GM21576 (cell line): ENCODE results near the gene SMARCAL1.
"Not testable (repeated sequence)": the region's sequence is repeated elsewhere in the genome, so short reads cannot be mapped to it uniquely, and the experiment has no call there.

ENCODE experiments used
- ATAC-seq: cut with Tn5 transposase; IDR thresholded peaks from one replicate; pipeline ENCODE4 v1.9.1; 2021; ENCODE audit warnings: mild to moderate bottlenecking, moderate library complexity; ENCODE audit not compliant: unreplicated experiment

SMARCAL1 gene

DNA sequence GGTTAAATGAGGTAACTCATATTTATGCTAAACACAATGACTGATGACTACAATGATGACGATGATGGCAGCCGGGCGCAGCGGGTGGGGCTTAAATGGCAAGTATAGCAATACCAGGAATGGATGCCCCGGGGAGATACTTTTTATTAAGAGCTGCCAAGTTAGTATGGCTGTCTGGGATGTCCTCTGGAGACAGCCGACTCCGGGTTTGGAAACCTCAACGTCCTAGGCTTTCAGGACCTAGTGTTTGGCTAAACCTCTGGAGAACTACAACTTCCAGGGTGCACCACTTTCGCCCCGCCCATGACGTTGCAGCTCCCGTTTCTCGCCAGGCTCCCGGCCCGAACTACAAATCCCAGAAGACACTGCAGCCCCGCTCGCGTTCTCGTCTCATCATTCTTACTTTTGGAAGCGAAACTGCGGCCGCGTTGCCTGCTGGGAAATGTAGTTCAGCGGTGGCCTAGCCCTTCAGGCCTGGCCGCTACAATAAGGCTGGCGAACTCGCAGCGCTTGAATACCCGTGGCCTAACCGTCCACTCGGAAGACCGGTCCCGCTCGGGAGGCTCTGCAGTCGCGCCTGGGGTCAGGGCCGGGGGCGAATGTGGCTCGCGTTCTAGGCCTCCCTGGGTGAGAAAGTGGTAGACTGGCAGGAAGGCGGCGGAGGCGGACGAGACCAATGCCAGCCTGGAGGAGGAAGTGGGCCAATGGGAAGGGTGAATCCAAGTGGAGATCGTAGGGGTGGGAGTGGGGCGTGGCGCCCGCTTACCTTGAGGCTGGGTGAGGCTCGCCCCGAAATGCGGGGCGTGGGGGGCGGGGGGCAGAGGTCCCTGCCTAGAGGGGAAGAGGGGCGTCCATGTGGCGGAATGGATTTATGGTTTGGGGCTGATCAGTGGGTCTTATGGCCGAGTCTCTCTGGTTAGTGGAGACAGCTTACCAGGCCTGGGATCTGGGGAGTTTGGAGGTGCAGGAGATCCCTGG is at the start of gene SMARCAL1:
TSS of gene SMARCAL1 (plus strand) at position 463 of the 978 bp plus-strand sequence. CDS start 2,221 bp downstream, outside the sequence.
- peak; percentile 93 for ATAC-seq

DNA sequence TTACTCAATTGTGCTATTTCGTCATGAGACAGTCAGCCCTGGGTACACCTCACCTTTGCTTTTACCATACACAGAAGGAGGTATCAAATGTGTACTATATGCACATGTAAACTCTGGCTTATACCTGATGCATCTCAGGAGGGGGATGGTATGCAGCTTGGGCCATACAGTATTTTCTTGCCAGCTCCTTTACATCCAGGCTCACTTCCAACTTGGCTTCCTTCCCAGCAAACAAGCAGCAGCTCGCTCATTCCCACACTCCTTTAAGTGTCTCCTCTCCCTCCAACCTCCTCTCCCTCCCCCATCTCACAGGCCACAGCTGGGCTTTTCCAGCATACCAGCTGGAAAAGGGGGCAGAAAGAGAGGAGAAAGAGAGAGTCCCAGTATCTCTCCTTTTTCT is 49.6 kb upstream of the SMARCAL1 start:
- ATAC-seq = no peak

DNA sequence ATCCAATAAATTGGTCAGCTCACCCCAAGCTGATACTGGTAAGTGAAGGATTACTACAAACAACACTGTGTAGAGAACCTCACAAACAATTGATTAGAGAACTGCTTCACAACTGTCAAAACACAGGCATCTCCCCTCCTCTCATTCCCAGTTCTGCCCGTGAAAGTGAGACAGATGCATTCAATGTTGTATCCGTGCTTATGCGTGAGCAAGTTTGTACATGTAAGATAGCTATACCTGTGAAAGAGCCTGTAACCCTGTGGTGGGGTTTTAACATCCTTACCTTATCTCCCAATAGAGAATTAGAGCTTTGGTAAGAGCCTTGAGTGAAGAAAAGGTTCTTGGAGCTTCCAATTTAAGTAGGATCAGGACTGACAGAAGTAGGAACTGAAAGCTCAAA is 49.1 kb upstream of the SMARCAL1 start:
- ATAC-seq = no peak

GRCh38 chr2:216365518-216365917 is 46.8 kb upstream of the SMARCAL1 start:
- no peak for ATAC-seq

DNA sequence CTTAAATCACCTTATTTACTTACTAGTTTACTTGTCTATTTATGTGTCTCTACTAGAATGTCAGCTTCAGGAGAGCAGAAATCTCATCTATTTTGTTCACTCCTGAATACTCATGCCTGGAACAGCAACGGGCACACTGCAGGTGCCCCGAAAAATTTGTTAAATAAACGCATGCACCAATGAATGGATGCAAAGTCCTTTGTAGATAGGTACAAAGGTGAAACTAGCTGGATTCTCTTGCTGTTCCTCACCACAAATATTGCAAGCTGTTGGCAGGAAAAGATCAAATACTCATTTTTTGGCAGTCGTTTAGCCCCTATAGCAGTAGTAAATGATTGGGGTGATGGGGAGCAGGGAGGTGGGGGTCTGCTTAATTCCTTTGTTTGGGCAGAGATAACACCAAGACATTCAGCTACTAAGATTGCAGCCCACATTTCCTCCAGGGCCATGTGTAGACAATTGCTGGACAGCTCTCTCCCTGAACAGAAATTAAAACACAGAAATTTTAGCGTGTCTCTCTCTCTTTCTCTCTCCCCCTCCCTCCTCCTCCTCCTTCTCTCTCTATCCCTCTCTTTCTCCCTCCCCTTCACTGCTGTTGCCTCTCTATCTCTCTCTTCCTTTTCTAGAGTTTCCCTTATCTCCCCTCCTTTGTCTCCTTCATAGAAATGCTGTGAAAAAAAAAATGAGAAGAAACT is 45.4 kb upstream of the SMARCAL1 start:
- no peak for ATAC-seq

DNA sequence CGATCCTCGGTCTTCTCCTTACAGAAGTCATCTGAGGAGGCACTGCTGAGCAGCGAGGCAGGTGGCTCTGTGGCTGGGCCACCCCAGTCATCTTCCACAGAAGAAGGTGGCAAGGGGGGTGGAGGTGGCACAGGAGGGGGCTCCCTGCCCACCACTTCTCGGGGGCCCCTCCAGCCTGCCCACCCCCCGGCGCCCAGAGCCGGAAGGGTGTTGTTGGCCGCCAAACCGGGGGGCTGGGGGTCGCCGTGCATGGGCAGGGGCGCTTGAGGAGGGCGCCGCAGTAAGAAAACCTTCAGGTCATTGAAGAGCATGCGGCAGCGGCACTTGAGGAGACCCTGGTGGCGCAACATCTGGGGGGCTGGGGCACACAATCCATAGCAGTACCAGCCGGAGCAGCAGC is 42.5 kb upstream of the SMARCAL1 start:
- no peak for ATAC-seq

GRCh38 chr2:216370961-216371712 is 41.1 kb upstream of the SMARCAL1 start:
- ATAC-seq = no peak

DNA sequence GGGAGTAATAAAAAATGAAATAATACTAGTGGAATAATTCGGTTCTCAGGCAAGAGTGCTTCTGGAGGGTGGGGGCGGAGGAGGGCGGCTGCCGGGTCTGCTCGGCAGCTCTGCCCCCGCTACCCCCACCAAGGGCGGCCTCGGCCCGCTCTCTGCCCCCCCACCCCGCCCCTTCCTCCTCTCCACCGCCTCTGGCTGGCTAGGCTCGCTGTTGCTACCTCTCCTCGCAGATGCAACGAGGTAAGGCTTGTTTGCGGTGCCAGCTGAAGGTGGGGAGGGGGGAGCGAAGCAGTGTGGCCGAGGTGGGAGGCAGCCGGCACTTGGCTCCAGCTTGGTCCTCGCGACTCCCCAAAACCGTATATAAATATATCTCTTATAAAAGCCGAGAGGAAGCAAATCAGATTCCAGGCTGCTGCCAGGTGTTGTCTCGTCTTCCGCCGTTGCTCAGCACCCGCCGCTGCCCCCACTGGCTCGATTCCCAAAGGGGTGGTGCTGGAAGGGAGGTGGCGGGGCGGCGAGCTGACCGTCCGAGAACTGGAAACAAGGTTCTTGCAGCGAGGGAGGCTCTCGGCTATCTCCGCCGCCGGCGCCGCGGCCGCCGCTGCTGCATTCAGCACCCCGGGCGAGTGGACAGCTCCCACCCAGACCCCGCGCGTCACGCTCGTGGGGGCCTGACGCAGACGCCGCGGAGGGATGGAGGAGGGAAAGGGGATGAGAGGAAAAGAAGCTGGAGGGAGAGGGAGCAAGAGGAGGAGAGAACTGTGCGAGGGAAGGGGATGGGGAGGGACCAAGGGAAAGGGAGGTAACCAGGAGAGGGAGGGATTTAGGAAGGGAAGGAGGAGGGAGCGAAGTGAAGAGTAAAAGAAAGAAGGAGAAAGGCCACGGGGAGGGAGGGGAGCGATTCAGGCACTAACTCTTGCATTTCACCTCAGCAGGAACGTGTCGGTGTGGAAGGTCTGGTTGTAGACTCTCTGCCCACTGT is 40.3 kb upstream of the SMARCAL1 start, which contains the start of gene MARCHF4:
TSS of gene MARCHF4 (minus strand) at position 763 of the 982 bp plus-strand sequence. CDS start 2,223 bp downstream, outside the sequence.
- ATAC-seq = no peak

DNA sequence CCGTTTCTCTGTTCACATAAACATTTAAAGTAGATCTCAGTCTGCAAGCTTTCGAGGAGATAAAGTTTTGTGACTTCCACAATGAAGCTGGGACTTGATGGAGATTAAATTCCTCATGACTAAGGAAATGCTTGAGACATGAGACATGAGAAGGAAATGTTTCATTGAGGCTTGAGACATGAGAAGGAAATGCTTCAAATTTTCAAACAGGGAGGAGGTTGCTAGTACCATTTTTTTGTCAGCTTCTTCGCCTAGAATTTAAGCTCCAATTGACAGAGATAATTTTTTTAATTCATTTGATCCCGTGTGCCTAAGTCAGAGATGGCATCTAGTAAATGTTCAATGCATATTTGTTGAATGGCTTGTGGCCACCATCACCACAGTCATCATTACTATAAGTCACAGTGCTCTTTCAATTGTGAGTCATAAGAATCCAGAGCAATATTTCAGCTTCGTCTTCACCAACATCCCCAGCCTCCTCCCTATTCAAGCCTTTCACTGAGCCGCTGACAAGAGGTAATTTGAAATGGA is 39.5 kb upstream of the SMARCAL1 start:
- ATAC-seq = no peak

GRCh38 chr2:216373896-216374295 is 38.4 kb upstream of the SMARCAL1 start:
- no peak for ATAC-seq

GRCh38 chr2:216375286-216375685 is 37.0 kb upstream of the SMARCAL1 start:
- no peak for ATAC-seq

GRCh38 chr2:216379977-216380376 is 32.3 kb upstream of the SMARCAL1 start:
- ATAC-seq = no peak

DNA sequence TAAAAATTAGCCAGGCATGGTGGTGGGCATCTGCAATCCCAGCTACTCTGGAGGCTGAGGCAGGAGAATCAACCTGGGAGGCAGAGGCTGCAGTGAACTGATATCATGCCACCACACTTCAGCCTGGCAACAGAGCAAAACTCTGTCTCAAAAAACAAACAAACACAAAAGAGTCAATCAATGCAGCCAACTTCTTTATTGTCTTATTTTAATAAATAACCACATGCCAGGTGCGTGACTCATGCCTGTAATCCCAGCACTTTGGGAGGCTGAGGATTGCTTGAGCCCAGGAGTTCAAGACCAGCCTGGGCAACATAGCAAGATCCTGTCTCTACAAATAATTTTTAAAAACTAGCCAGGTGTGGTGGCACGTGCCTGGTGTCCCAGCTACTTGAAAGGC is 27.9 kb upstream of the SMARCAL1 start:
- not testable (repeated sequence) for ATAC-seq

GRCh38 chr2:216385478-216385877 is 26.8 kb upstream of the SMARCAL1 start:
- no peak for ATAC-seq

DNA sequence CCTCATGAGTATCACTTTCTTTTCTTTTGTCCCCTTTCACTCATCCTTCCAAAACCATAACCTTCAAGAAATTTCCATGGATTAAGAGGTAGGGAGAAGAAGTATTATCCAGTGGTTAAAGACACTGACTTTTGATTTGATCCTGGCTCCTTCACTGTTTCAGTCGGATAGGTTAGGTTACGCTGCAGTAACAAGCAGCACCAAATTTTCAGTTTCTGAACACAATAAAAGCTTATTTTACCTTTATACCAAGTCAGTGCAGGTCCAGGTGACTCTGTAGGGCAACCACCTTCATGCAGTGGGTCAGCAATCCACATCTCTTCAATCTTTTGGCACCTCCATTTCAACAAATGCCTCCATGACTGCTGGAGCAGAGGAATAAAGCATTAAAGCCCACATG is 25.0 kb upstream of the SMARCAL1 start:
- no peak for ATAC-seq

DNA sequence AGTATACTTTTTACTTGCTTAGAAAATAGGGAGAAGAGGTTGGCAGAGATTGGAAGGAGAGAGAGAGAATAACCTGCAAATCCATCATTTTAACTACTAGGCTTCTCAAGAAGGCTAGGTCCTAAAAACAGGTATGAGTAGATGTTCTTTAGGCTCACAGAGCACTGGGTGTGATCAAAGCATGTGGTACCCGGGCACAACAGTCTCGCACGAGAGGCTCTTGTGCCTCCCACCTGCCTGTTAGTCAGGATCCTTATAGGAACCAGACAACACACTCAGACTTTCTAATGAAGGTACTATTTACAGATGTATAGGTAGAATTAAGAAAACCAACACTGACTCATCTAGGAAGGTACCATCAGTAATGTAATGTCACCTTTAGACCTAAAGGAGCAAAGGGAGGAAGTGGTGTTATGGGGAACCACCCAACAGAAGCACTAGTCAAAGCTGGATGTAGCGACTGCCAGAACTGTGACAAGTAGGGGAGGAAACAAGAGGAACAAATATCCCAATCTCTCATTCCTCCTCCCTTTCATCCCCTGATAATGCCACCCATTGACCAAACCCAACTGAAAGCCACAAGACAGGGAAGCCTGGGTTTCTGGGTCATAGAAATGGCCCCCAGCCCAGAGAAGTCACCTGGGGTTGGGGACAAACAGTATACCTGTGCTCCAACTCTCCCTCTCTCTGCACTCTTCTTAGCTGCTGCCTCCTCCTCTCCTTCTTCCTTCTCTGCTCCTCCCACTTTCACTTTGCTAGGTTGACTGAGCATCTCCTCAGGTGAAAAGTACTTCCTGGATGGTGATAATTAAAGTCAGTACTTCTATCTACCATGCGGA is 24.0 kb upstream of the SMARCAL1 start:
- ATAC-seq = no peak

DNA sequence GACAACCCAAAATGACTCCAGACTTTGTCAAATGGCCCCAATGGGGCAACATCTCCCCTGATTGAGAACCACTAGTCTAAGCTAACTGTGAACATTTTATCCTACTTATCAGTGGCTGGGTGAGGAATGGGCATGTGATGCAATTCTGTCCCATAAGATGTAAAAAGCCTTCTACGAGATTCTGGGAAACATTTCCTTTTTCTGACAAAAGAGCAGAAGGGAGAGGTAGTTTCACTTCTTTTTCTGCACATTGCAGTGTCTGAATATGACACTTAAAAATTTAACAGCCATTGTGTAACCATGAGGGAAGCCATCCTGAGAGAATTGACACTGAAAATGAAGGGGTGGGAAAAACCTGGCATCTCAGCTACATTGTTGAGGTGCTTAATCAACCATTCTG is 22.7 kb upstream of the SMARCAL1 start:
- ATAC-seq = no peak

DNA sequence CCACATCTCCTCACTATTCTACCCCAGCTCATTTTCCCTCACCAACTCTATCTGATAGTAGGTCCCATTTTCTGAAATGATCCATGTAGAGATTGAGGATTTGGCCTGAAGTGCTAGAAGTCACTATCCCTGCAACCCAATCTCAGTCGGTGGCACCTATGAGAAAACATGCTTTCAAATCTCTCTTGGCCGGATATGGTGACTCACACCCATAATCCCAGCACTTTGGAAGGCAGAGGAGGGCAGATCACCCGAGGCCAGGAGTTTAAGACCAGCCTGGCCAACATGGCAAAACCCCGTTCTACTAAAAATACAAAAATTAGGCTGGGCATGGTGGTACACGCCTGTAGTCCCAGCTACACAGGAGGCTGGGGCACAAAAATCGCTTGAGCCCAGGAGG is 20.9 kb upstream of the SMARCAL1 start:
- ATAC-seq = no peak
